ENCODE data around the gene DHCR24.
"Not testable (repeated sequence)": the region's sequence is repeated elsewhere in the genome, so short reads cannot be mapped to it uniquely, and the experiment has no call there.

DHCR24 gene

DNA sequence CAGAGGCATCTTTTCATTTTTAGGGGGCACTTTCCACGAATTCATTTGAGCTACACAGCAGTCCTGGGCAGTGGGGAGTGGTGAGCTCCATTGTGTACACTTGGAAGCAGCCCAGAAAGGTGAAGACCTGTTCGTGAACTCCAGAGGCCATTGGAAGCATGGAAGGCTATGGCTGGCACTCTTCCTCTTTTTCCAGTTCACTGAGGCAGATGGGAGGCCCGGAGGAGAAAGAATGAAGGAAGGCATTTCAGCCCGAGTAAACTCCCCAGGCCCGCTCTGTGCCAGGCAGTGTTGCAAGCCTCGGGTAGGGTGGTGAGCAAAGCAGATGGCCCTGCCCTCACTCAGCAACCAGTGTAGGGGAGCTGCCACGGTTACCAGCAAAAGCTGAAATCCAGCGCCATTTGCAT is 673 bp upstream of the DHCR24 start:
- no peak for FAIRE-seq

DNA sequence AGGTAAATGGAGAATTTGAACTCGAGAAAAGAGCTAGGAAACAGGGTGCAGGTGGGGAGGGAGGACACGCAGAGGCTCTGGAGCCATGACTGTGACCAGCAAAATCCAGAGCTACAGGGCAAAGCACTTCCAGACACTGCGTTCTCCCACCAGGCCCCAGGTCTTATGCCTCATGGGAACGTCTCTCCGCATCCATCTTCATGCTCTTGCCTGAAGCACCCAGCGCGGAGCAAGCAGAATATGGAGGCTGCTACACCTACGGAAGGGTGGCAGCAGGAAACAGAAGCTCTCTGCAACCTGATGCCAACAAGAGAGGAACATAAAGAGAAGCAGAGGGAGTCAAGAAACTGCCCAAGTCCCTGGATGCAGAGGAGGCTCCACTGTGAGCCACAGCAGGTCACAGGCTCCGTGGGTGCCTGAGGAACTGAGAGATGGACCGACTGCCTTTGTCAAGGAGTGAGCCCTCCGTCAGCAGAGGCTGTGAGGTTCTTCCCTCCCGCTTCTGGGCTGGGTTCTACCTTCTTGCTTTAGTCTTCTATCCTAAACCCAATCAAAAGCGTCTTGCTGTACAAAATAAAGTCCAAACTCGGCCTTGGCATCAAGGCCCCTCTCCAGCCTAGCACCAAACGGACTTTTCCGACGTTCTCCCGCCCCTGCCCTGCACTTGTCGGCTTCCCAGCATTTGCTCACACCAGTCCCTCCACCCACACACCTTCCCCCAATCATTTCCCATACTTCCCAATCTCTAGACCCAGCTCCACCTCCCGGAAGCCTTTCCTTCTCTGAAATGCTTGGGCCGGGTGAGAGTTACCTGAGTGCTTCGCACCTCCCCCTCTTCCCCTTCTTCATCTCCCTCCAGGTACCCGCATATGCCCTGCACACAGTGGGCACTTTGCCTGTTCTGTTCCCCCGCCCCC is 930 bp downstream of the DHCR24 start:
- FAIRE-seq, result no peak

DNA sequence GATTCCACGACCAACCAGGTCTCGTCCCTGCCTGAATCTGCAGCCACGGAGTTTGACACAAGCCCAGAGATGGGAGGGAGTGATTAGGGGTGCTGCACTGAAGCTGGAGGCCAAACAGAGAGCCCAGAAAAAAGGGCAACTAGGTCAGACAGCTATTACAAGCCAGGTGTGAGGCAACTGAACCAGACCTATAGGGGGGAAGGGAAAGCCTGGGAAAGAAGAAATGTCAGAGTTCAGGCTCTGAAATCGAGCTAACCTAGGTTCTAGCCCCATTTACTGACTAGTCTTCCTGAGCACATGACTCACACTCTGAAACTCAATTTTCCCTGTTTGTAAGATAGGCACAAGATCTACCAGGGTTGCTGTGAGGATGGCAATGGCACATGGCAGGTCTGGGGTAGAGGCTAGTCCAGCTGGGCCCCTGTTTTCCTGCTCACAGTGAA is 1.7 kb downstream of the DHCR24 start:
- no peak for FAIRE-seq

DNA sequence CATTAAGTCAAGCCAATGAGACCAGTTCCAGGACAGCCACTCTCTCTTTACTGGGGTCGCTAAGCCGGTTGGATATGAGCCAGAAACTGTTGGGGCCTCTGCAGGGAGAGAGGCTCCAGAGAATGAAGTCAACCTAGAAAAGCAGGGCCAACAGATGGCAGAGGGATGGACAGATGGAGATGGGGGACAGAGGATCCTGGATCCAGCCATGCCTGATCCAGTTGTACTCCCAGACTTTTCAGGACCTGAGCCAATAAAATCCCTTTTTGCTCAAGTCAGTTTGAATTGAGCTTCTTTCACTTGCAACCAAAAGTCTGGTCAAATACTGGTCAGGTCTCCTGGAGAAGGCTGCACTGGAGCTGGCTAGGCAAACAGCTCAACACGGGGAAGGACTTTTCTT is 2.2 kb downstream of the DHCR24 start:
- FAIRE-seq, result no peak

DNA sequence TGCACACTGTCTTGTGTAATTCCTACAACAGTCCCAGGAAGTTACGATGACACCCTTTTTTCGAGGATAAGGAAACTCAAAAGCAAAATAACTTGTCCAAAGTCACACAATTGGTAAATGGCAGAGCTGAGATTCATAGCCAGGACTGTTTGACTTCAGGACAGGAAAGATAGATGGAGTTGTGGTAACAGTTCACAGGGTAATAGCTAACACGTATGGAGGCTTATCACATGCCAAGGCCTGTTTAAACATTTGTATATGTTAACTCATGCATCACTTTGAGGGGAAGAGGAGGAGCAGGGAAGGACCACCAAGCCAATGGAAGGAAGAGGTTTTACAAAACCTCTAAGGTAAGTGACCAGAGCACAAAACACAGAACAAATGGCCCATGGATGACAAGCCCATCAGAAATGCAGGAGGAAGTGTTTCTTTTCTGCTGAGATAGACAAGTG is 2.8 kb downstream of the DHCR24 start:
- no peak for FAIRE-seq

DNA sequence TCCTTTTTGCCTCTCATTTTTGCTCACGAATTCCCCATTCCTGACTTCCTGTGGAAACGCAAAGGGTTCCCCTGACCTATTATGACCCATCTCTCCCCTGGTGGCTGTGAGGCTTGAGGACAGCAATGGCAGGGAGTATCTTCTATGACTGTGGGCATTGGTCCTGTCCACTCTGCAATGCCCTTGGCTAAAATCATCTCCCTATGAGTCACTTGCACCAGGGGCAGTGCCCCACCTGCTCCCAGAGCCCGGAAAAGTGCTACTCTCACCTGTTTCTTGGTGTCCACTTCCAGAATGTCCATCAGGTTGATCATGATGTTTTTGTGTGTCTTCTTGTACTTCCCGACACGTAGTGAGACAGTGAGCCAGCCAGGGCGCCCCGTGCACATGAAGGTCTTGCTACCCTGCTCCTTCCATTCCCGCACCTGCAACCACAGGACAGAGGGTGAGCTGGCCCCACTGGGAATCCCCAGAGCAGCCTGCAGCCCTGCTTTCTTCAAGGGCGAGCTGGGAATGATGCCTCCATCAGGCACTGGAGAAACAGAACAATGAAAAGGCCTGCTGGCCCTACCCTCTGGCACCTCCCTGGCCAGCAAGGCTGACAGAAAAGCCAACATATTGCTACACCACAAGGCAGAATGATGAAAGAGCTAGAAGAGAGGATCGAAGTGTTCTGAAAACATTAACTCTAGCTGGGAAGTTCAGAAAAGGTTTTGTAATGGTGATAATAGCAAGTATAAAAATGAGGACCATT is 3.5 kb downstream of the DHCR24 start:
- no peak for FAIRE-seq

DNA sequence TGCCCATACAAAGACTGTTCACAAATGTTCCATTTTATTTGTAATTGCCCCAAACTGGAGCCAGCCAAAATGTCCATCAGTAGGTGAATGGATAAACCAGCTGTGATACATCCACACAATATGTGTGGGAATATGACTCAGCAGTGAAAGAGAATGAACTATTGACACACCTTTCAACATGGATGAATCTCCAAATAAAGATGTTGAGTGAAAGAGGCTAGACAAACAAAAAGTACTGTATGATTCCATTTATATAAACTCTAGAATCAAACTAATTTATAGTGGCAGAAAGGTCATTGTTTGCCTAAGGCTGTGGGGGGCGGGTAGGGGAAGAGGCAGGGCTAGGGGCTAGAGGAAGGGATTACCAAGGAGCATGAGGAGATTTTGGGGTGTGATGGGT is 4.5 kb downstream of the DHCR24 start:
- FAIRE-seq, result no peak

DNA sequence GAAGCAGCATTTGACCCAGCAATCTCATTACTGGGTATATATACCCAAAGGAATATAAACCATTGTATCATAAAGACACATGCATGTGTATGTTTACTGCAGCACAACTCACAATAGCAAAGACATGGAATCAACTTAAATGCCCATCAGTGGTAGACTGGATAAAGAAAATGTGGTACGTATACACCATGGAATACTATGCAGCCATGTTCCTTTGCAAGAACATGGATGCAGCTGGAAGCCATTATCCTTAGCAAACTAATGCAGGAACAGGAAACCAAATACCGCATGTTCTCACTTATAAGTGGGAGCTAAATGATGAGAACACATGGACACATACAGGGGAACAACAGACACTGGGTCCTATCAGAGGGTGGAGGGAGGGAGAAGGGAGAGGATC is 5.4 kb downstream of the DHCR24 start:
- FAIRE-seq, result not testable (repeated sequence)

DNA sequence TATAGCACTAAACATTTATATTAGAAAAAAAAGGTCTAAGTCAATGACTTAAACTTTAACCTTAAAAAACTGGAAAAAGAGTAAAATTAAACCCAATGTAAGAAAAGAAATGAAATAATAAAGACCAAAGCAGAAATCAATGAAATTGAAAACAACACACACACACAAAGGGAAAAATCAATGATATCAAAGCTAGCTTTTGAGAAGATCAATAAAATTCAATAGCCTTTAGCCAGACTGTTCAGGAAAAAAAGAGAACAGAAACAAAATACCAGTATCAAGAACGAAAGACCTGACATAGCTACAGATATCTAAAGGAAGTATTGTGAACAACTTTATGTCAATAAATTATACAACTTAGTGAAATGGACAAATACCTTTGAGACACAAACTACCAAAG is 7.1 kb downstream of the DHCR24 start:
- FAIRE-seq, result no peak

DNA sequence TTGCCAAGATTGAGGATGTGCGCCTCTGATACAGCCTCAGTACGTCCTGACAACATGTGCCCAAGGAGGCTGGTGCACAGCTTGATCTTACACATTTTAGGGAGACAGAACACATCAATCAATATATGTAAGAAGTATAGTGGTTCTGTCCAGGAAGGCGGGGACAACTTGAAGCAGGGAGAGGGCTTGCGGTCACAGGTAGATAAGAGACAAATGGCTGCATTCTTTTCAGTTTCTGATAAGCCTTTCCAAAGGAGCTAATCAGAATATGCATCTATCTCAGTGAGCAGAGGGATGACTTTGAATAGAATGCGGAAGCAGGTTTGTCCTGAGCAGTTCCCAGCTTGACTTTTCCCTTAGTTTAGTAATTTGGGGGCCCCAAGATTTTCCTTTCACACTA is 10.2 kb downstream of the DHCR24 start:
- no peak for FAIRE-seq

DNA sequence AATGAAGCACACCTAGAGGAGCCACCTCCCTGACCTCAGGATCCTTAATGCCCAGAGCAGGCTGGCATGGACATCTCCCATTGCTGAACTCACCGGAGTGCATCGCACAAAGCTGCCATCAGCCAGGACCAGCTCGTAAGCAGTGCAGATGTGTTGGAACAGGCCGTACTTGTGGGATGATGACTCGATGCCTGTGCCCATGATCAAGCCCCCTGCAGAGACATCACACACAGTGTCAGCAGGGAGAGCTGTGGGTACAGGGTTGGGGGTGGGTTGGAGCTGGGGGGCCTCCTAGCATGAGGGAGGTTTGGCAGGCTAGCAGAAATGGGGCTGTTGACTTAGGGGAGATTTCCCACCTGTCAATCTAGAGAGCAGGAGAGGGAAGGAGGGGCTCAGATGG is 12.0 kb downstream of the DHCR24 start:
- FAIRE-seq, result no peak

DNA sequence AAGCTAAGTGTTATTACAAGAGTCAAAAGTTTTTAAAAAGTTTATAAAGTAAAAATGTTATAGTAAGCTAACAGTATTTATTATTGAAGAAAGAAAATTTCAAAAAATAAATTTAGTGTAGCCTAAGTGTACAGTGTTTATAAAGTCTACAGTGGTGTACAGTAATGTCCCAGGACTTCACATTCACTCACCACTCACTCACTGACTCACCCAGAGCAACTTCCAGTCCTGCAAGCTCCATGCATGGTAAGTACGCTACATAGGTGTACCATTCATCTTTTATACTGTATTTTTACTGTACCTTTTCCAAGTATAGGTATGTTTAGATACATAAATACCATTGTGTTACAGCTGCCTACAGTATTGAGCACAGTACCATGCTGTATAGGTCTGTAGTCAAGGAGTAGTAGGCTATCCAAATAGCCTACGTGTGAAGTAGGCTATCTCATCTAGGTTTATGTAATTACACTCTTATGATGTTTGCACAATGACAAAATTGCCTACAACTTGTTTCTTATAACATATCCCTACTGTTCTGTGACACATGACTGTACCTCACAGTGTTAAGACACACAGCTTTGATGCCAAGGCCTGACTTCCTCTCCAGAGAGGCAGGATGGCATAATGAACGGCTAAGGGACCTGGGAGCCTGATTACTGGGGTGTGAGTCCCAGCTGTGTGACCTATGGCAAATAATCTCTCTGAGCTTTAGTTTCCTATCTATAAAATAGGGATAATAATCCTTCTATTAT is 12.7 kb downstream of the DHCR24 start:
- no peak for FAIRE-seq

DNA sequence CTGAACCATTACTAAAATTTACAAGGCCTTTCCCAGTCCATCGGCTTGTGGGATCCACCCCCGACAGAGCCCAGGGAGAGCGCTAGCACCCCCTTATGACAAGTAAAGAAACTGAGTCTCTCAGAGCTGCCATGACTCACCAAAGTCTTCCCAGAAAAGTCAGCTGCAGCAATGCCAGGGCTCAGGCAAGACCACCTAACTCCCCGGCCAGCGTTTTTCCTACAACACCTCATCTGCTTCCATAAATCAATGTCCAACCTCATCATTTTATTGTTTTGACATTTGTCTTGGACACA is 15.0 kb downstream of the DHCR24 start:
- FAIRE-seq, result no peak

DNA sequence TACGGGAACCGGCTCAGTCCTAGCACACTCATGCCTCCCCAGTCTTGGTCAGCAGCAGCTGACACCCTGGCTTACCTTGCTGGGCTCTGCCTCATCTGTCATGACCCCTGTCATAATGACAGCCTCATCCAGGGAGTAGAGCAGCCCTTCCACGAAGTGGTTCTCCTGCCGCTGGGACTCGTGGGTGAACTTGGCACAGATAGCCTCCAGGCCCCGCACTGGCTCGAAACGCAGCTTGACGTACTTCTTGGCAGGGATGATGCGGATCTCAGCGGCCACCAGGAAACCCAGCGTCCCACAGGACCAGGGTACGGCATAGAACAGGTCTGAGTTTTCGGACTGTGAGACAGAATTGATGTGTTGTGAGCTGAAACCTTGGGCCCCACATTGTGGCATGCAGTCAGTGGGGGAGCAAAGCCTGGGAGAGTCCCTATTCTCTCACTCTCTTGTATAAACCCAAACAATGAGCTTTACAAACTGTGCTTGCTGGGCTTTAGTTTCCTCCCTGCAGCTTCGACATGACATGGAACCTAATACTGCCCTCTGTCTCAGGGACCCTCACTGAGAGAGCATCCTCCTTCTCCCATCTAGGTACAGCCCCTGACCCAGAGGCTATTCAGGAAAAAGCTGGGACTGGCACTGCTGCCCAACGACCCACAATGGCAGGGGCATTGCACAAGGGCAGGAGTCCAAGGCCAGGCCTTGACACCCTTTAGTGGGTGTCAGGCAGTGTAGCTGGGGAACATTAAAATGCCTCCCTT is 15.5 kb downstream of the DHCR24 start:
- FAIRE-seq, result no peak

DNA sequence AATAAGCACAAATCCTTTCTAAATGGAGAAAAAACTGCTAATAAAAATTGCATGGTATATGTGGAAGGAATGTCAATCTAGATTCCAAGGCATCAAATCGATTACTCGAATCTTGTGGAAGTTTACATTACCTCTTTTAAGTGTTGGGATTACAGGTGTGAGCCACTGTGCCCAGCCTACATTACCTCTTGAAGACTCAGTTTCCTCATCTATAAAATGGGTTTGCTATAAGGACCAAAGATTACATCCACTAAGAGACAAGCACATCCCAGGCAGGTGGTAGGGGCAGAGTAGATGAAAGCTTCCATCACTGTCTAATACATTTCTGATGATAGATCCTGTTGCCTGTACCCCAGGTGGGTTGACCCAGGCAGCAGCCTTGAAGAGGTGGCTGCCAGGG is 16.1 kb downstream of the DHCR24 start:
- no peak for FAIRE-seq

DNA sequence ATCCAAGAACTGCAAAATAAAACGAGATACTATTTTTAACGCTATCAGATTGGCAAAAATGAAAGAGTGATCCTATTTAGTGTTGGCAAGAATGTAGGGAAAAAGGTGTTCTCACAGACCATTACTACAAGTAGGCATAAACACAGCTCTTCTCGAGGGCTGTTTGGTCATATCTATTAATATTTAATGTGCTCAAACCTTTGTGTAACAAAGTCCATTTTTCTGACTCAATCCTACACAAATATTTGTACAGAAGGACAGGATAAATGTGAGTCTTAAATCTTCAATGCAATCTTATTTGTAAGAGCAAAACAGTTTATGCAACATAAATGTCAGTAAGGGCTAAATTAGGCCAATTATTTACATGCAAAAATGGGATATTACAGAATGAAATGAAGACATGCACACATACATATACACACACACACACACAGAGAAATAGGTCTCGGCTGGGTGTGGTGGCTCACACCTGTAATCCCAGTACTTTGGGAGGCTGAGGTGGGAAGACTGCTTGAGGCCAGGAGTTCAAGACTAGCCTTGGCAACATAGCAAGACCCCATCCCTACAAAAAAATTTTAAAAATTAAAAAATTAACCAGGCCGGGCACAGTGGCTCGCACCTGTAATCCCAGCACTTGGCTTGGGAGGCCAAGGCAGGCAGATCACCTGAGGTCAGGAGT is 17.7 kb downstream of the DHCR24 start:
- no peak for FAIRE-seq

DNA sequence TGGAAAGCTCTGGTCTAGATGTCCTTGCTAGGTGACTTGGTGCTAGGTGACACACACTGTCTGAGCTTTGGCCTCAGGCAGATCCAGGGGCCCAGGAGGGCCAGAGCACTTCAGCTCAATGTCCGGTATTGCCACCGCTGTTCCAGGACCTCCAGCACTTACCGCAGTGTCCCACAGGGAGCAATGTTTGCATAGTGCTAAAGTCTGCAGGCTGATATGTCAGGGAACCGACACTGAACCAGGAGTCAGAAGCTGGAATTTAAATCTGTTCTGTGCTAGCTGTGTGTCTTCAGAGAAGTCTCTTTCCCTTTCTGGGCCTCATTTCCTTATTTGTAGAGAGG is 19.3 kb downstream of the DHCR24 start:
- FAIRE-seq, result no peak

DNA sequence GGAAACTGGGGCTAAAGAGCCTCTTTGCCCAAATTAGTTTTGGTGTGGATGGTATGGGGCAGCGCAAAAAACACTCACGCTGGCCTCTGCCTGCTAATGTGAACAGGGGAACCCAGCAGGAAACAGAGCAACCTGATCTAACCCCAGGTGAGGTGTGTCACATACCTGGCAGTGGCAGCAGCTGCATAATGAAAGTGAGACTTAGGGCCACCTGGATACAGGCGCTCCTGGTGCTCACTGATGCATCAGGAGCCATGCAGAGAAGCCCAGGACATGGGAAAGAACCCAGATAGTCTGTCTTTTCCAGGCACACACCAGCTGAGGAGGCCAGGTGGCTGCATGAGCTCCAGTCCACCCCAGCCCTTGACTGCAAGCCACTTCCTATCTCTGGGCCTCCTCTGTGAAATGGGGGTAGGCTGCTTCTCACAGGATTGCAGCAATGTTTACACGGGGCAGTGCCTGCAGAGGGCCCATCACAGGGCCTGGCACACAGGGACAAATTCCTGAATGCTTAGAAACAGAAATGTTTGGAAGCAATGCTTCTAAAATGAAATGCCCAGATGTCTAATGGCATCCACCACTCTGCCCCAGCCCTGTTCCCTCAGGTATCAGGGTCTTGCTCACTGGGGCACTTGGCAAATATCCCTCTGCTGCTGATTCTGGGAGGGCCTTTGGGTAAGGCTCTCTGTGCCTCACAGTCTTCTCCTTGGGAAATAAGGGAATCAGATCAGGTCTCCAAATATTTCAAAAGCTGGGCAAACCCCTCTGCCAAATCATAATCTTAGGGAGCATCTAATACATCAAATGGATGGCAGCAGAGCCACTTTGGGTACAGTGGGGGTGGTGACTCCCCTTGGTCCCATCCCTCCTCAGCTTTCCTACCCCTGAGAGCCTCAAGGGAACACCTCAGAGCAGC is 19.9 kb downstream of the DHCR24 start:
- no peak for FAIRE-seq

DNA sequence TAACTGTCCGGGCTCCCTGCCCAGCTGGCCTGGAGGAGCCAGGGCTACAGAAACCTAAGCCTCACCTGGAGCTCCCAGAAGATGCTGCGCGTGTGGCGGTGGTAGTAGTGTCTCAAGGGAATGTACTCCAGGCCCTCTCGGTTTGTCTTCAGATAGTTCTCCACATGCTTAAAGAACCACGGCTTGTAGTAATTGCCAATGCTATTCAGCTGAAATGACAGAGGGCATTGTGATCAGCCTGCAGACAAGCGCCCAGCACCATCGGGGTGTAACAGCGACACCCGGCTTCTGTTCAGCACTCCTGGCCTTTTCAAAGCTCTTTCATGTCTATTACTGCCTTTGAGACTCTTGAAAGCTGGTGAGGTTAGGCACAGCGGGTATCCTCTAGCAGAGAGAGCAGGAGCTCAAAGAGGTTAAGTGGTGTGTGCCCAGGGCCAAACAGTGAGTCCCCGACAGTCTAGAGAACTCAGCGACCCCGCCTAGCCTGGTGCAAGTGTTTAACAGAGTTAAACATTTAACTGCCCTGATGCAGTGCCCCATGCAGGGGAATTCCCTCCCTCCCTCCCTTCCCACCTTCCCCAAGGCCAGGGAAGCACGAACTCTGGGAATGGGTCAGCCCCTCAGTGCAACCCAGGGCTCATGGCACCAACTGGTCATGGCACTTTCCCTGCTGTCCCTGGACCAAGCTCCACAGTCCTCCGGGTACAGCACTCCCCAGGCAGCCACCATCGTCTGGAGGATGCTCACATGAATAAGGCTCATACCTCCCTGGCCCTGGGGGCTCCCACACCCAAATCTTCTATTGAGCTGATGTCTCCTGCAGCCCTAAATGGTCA is 21.5 kb downstream of the DHCR24 start:
- FAIRE-seq, result no peak
